GM19455 (cell line): ENCODE data around the gene PTPRM.
"Not testable (repeated sequence)": the region's sequence is repeated elsewhere in the genome, so short reads cannot be mapped to it uniquely, and the experiment has no call there.

Source experiments
- ATAC-seq: cut with Tn5 transposase; IDR thresholded peaks from one replicate; pipeline ENCODE4 v1.9.1; 2021; ENCODE audit not compliant: unreplicated experiment

The PTPRM gene

GRCh38 chr18:7924616-7925015, 357.5 kb downstream of the PTPRM start:
- no peak for ATAC-seq

- no peak for ATAC-seq
Measured at GRCh38 chr18:7926526-7926925, 359.4 kb downstream of the PTPRM start.

- ATAC-seq: no peak
Measured at GRCh38 chr18:7927119-7927518, 360.0 kb downstream of the PTPRM start.

GRCh38 chr18:7931763-7932162, 364.6 kb downstream of the PTPRM start:
- ATAC-seq: no peak

GRCh38 chr18:7937268-7937667, 370.2 kb downstream of the PTPRM start:
- no peak for ATAC-seq

GRCh38 chr18:7939521-7939920, 372.4 kb downstream of the PTPRM start:
- ATAC-seq: no peak

- no peak for ATAC-seq
Measured at GRCh38 chr18:7940379-7940778, 373.3 kb downstream of the PTPRM start.

- ATAC-seq: no peak
Measured at GRCh38 chr18:7940971-7941370, 373.9 kb downstream of the PTPRM start.

GRCh38 chr18:7941533-7941932, 374.4 kb downstream of the PTPRM start:
- ATAC-seq: no peak

GRCh38 chr18:7945882-7946281, 378.8 kb downstream of the PTPRM start:
- no peak for ATAC-seq

- no peak for ATAC-seq
Measured at GRCh38 chr18:7946734-7947377, 379.7 kb downstream of the PTPRM start.

GRCh38 chr18:7950380-7951136, 383.4 kb downstream of the PTPRM start:
- ATAC-seq: no peak

- peak; percentile 67 for ATAC-seq
Measured at GRCh38 chr18:7953095-7953958, 386.2 kb downstream of the PTPRM start.

- no peak for ATAC-seq
Measured at GRCh38 chr18:7954238-7954637, 387.1 kb downstream of the PTPRM start.

- no peak for ATAC-seq
Measured at GRCh38 chr18:7955175-7955574, 388.1 kb downstream of the PTPRM start.

GRCh38 chr18:7957297-7957696, 390.2 kb downstream of the PTPRM start:
- no peak for ATAC-seq

- no peak for ATAC-seq
Measured at GRCh38 chr18:7958081-7958896, 391.2 kb downstream of the PTPRM start.

GRCh38 chr18:7958897-7959146, 391.7 kb downstream of the PTPRM start:
- no peak for ATAC-seq

- not testable (repeated sequence) for ATAC-seq
Measured at GRCh38 chr18:7966682-7967081, 399.6 kb downstream of the PTPRM start.

GRCh38 chr18:7974200-7974874, 407.2 kb downstream of the PTPRM start:
- ATAC-seq: no peak

GRCh38 chr18:7977897-7978296, 410.8 kb downstream of the PTPRM start:
- ATAC-seq: no peak
